HG03175 (cell line): ENCODE measurements around the gene MRPL55.
A peak's percentile ranks its signal among the peaks of the same experiment; 100 is the strongest.

Source experiments
- ATAC-seq: cut with Tn5 transposase; IDR thresholded peaks from one replicate; pipeline ENCODE4 v1.9.1; 2021; ENCODE audit warnings: mild to moderate bottlenecking, moderate library complexity; ENCODE audit not compliant: unreplicated experiment

The MRPL55 gene

DNA sequence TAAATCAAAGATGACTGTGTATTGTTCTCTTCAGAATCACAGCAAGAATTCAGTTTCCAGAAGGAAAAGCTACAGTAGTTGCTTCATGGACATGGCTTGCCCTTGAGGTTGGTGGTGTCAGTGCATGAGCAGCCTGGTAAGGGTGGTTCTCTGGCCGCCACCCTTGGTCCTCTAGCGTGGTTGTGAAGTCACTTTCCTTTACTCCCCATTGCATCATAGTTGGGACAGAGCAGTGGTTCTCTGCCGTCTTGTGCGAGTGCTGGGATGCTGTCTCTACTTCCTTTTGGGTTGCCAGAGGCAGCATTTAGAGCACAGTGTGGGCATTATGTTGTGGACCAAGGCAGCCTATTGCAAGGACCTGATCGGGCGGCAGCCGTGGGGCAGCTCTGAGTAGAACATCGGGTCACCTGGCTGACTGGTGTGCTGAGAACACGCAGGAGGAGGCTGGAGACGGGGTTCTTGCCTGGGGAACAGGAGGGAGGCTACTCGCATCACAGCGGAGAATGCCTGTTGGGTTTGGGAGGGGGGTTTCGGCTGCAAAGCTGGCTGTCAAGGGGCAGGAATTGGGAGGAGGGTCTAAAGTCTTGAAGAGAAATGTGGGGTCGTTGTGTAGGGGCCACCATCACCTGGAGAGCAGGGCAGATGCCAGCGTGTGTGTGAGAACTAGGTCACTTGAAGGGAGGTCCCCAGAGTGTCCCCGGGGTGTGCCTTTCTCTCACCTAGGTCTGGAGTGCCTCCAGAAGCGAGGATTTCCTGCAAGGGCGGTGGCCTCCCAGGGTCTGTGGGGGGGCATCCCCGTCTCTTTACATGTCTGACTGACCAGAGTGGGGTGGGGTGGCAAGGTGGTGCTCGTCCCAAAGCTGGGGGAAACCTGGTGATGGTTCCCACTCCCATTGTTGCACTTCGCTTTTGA, 20.3 kb downstream of the MRPL55 start:
- ATAC-seq: no peak

- no peak for ATAC-seq
Observed at GRCh38 chr1:228087771-228088251, 21.3 kb downstream of the MRPL55 start.

- ATAC-seq: no peak
Observed at GRCh38 chr1:228085287-228085951, 23.7 kb downstream of the MRPL55 start.

- ATAC-seq: no peak
Observed at GRCh38 chr1:228084797-228085196, 24.3 kb downstream of the MRPL55 start.

DNA sequence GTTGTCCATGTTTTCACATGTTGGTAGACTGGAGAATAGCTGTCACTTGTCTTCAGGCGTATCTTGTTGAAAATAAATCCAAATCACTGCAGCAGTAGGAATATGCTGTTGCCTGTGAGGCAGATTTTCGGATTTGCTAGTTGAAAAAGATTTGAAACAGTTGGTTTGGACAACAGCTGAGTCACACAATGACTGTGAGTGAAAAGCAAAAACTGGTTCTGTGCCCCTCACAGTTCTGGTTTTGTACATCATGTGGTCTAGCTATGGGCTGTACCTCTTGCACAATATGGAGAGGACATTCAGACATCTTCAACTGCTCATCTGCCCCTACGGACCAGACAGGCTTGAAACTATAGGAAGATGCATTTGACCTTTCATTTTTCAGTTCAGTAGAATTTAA, 24.8 kb downstream of the MRPL55 start:
- no peak for ATAC-seq

GRCh38 chr1:228083871-228084278, 25.2 kb downstream of the MRPL55 start:
- no peak for ATAC-seq

DNA sequence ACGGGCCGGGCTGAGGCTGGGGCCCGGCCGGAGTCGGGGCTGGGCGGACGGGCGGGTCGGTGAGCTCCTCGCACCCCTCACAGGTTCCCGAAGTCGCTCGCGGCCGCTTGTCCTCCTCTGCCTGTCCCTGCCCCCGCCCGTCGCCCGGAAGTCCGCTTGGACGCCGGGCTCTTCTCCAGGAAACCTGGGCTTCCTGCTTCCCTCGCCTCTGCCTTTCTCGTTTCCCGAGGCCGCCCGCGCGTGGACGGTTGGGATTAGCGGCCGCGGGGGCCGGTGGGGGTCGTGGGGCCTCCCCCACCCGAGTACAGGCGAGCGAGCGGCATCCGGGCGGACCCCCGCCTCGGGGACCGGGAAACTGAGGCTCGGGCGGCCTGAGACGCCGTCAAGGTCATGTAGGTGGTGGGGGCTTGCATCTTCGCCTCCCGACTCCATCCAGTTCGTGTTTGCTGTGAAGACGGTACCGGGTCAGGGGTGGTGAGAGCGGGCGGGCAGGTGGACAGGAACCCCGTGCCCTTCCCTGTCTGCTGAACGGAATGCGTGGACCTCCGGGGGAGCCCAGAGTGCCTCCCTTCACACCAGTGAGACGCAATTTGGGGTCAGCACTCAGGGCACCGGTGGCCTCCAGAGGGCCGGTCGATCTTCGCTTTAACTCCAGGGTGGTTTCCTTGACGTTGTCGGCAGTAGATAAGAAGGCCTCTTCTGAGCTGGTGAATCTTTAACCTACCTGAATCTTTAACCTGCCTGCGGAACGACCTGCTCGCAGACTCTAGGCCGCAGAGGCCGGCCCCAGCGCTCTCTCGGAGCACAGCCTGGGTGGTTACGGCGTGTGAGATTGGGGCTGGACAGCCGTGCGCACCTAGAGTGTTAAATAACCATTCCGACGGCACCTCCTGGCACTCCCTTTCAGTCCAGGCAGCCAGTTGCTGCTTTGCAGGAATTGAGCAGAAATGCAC, 25.9 kb downstream of the MRPL55 start:
- ATAC-seq: peak; percentile 22

DNA sequence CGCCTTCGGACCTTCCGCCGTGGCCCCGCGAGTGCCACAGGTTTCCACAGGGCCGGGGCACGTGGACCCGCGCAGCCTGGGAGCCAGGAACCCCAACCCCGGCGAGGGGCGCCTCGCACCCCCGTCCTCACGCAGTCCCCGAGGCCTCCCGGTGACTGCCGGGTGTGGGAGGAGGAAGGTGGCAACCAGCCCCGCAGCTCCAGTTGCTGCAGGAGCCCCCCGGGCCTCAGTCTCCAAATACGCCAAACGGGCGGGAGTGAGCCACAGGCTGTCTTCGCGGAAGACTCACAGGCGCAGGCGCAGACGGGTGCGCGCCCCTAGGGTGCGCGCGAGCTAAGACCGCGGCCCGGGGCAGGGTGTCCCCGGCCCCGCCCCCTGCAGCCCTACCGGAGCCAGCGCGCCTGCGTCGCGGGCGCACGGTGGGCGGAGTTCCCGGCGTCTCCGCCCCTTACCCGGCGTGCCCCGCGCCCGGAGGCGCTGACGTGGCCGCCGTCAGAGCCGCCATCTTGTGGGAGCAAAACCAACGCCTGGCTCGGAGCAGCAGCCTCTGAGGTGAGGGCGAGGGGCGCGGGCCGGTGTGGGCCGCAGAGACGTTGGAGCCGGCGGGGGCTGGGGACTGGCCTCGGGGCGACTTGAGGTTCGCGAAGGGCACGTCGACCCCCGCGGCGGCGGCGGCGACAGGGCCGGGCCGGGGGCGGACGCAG, 26.7 kb downstream of the MRPL55 start, which contains the start of gene ARF1:
Gene ARF1 (plus strand): TSS at position 495 of the 704 bp plus-strand sequence. CDS start 14,407 bp downstream, outside the sequence.
- peak; percentile 77 for ATAC-seq

- peak; percentile 26 for ATAC-seq
Observed at GRCh38 chr1:228081578-228082213, 27.4 kb downstream of the MRPL55 start.

DNA sequence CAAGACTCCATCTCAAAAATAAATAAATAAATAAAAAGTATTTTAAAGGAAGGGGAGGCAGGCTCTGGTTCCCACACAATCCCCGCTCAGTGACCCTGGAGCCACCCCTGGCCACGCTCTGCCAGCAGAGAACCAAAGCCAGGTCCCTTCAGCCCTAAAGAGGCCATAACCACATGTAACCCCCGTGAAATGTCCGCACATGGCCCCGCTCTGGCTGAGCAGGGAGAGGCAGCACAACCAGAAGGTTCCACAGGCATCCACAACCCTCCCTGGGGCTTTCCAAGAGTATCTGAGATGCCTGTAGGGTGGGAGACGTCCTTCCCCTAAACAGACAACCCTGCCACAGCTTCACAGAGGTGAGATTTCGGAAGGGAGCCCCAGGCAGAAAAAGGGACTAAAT, 28.0 kb downstream of the MRPL55 start:
- ATAC-seq: no peak

DNA sequence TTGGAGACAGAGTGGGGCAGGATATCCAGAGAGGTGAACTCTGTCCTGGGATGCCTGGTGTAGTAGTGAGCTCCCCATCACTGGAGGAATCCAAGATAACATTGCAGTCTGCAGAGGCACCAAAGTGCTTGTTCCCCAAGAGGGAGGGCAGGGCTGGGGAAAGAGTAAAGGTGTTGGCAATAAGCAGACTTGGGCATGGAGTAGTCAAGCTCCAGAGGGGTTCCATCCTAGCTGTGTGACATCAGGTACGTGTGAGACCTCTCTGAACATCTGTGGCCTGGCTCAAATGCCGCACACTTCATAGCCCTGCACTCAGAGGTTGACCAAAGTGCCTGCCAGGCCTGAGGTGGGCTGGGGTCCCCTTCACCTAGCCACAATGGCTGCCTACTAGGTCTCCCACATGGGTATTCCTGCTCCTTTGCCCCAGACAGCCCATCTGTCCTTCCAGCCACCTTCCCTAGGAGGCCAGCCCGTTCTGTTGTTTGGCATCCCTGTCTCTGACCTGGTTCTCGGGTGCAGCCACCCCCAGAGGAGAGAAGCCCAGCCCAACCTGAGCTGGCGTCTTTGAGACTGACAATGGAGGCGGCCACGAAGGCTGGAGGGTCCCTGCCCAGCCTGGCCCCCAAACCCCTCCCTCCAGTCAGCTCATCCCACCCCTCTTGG, 29.4 kb downstream of the MRPL55 start:
- no peak for ATAC-seq

GRCh38 chr1:228079013-228079412, 30.1 kb downstream of the MRPL55 start:
- ATAC-seq: no peak

- no peak for ATAC-seq
Observed at GRCh38 chr1:228077565-228078330, 31.4 kb downstream of the MRPL55 start.

- no peak for ATAC-seq
Observed at GRCh38 chr1:228076796-228077430, 32.2 kb downstream of the MRPL55 start.

DNA sequence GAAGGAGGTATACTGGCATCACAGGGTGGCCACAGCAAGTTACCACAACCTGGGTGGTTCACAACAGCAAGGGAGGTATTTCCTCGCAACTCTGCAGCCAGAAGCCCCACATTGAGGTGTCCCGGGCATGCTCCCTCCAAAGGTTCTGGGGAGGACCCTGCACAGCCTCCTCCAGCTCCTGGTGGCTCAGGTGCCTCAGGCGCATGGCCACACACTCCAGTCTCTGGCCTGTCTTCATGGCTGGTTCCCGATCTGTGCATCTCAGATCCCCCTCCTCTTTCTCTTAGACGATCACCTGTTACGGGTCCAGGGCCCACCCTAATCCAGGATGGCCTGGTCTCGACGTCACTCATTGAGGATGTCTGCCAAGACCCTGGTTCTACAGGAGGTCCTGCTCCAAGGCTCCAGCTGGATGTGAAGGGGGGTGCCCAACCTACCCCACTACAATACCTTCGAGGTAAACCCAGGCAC, 33.3 kb downstream of the MRPL55 start:
- no peak for ATAC-seq

DNA sequence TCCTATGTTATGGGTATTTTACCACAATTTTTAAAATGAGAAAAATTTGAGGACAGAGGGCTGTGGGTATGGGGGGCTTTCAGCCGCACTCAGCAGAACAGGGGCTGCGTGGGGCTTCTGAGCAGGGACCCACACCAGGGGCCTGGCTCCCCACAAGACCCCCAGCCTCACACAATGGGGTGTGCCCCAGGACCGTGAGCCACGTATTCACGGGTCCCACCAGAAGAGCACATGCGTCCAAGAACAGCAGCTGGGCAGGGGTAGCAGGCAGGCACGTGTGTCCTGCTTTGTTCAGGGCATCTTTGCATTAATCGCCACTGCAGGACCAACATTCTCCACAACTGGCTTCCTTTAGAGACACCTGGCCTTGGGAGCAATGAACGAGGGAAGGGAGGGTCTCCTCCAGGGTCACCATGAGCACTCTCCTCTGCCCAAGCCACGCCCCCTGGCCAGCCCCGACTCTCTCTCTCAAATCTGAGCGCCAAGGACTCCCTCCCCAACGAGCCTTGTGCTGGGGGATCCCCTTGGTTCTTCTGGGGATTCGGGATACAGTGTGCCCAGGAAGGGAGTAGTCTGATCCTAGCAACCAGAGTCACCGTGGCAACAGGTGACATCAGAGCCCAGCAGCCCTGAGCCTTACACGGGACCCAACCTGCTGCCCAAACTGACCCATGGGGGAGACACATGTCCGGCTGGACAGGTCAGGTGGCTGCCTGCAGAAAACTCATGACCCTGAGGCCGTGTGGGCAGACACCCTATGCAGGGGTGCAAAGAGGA, 34.0 kb downstream of the MRPL55 start:
- ATAC-seq: no peak
